Astrocyte (in vitro differentiated cells and primary cell): Measurements from ENCODE around the gene ADIPOR2. TPM values are rescaled to one million over a fixed set of nuclear protein-coding genes. Genes with fewer than 3 reads are reported as not detected.

ENCODE experiments used
- DNase-seq: peaks from one replicate; pipeline ENCODE4 v3.0.0-alpha.2; 2010; ENCODE audit warnings: low read depth
- FAIRE-seq: peaks from 2 replicates; lab custom pipeline; 2011; peaks lifted over from hg19 to GRCh38; lab: Jason Lieb, UNC
- H2AFZ ChIP-seq: 2 replicates; pipeline ENCODE4 v1.6.0; 2012; ENCODE audit warnings: low read depth, low read length, inconsistent platforms
- H3K27ac ChIP-seq: 2 replicates; pipeline ENCODE4 v1.5.1; 2011; ENCODE audit warnings: low read depth, low read length, inconsistent platforms
- H3K27me3 ChIP-seq: 2 replicates; pipeline ENCODE4 v1.6.0; 2011; ENCODE audit warnings: low read length, inconsistent platforms; ENCODE audit not compliant: insufficient read depth
- H3K36me3 ChIP-seq: 2 replicates; pipeline ENCODE4 v1.5.1; 2011; ENCODE audit warnings: low read length, inconsistent platforms; ENCODE audit not compliant: insufficient read depth
- H3K4me1 ChIP-seq: 2 replicates; pipeline ENCODE4 v1.5.1; 2011; ENCODE audit warnings: low read length, inconsistent platforms; ENCODE audit not compliant: insufficient read depth
- H3K4me2 ChIP-seq: 2 replicates; pipeline ENCODE4 v1.6.0; 2012; ENCODE audit warnings: low read length, inconsistent platforms
- H3K4me3 ChIP-seq: 2 replicates; pipeline ENCODE4 v1.5.1; 2011; ENCODE audit warnings: low read depth, mild to moderate bottlenecking, low read length, inconsistent platforms; ENCODE audit not compliant: insufficient read depth
- H3K79me2 ChIP-seq: 2 replicates; pipeline ENCODE4 v1.6.0; 2012; ENCODE audit warnings: mild to moderate bottlenecking, low read length, inconsistent platforms; ENCODE audit not compliant: insufficient read depth
- H3K9ac ChIP-seq: 2 replicates; pipeline ENCODE4 v1.6.0; 2012; ENCODE audit warnings: mild to moderate bottlenecking, low read length, inconsistent platforms
- H3K9me3 ChIP-seq: 2 replicates; pipeline ENCODE4 v1.5.1; 2012; ENCODE audit warnings: low read depth, mild to moderate bottlenecking, low read length, inconsistent platforms; ENCODE audit not compliant: insufficient read depth
- H4K20me1 ChIP-seq: 2 replicates; pipeline ENCODE4 v1.6.0; 2012; ENCODE audit warnings: low read length, inconsistent platforms; ENCODE audit not compliant: insufficient read depth
- H3K27ac Mint-ChIP-seq: one replicate; pipeline ENCODE4 v1.8.0; 2021; ENCODE audit warnings: mild to moderate bottlenecking, mixed read lengths; ENCODE audit not compliant: unreplicated experiment
- H3K27me3 Mint-ChIP-seq: one replicate; pipeline ENCODE4 v1.8.0; 2021; ENCODE audit warnings: low read depth, mixed read lengths; ENCODE audit not compliant: unreplicated experiment
- H3K36me3 Mint-ChIP-seq: one replicate; pipeline ENCODE4 v1.8.0; 2021; ENCODE audit warnings: low read depth, mixed read lengths; ENCODE audit not compliant: unreplicated experiment
- H3K4me1 Mint-ChIP-seq: one replicate; pipeline ENCODE4 v1.8.0; 2021; ENCODE audit warnings: low read depth, mixed read lengths; ENCODE audit not compliant: unreplicated experiment
- H3K4me3 Mint-ChIP-seq: one replicate; pipeline ENCODE4 v1.8.0; 2021; ENCODE audit warnings: mild to moderate bottlenecking, moderate library complexity, mixed read lengths; ENCODE audit not compliant: unreplicated experiment
- H3K9me3 Mint-ChIP-seq: one replicate; pipeline ENCODE4 v1.8.0; 2021; ENCODE audit warnings: mild to moderate bottlenecking, mixed read lengths; ENCODE audit not compliant: unreplicated experiment
- EZH2 ChIP-seq: IDR thresholded peaks from 2 replicates; pipeline ENCODE4 v1.6.1; 2012; ENCODE audit warnings: mild to moderate bottlenecking, low read length, inconsistent platforms; ENCODE audit not compliant: insufficient read depth
- total RNA-seq: library from RNA; stranded (reverse); gene quantifications from 2 replicates; pipeline ENCODE4 v1.2.1, GENCODE V29; 2021
- TF ChIP-seq, protein P1 (sequence below): IDR thresholded peaks from 2 replicates; pipeline ENCODE4 v1.5.1; 2011; ENCODE audit warnings: low read depth, mild to moderate bottlenecking, inconsistent platforms, low read length, moderate library complexity; ENCODE audit not compliant: insufficient read depth

The ADIPOR2 gene
- total RNA-seq, 1 donor from 2014 or later, result 56.6 TPM

DNA sequence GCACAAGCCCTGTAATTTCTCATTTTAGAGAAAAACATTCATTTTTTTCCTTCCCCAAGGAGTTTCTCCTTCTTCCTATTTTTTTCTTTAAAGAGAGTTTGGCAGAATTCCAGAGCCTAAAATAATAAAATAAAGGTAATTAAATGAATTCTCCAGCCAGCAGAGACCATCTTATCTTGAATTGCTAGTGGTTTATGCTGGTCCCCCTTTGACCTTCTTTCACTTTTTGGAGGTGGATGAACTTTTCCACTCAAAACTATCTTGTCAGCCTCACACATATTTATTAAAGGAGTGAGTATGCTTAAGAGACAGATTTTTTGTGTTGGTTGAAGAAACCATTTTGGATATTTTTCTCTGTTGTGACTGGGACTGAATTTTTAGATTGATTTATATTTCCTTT is 47.6 kb downstream of the ADIPOR2 start:
- Histone ChIP-seq H3K4me1 (no peaks in the 10 kb centered on the region), H3K27me3 (no peaks in the 10 kb centered on the region), H3K79me2 (peaks cover 53% of the 10 kb centered on the region), H3K9ac (no peak overlapping the region), H3K36me3 (no peaks in the 10 kb centered on the region), H2AFZ (no peak overlapping the region), H4K20me1 (peaks cover 59% of the 10 kb centered on the region), H3K27ac (no peak overlapping the region), H3K4me2 (no peak overlapping the region), H3K9me3 (no peaks in the 10 kb centered on the region), H3K4me3 (no peak overlapping the region)
- FAIRE-seq, result no peak
- H3K4me3 Mint-ChIP-seq, result no peak overlapping the region
- H3K4me1 Mint-ChIP-seq, result peaks cover 18% of the 10 kb centered on the region
- H3K27me3 Mint-ChIP-seq, result no peaks in the 10 kb centered on the region
- no peaks in the 10 kb centered on the region for H3K9me3 Mint-ChIP-seq
- no peak overlapping the region for H3K27ac Mint-ChIP-seq
- DNase-seq, result no peak
- H3K36me3 Mint-ChIP-seq, result no peaks in the 10 kb centered on the region
- TF ChIP-seq EZH2, result no peak
- TF ChIP-seq, protein P1, sequence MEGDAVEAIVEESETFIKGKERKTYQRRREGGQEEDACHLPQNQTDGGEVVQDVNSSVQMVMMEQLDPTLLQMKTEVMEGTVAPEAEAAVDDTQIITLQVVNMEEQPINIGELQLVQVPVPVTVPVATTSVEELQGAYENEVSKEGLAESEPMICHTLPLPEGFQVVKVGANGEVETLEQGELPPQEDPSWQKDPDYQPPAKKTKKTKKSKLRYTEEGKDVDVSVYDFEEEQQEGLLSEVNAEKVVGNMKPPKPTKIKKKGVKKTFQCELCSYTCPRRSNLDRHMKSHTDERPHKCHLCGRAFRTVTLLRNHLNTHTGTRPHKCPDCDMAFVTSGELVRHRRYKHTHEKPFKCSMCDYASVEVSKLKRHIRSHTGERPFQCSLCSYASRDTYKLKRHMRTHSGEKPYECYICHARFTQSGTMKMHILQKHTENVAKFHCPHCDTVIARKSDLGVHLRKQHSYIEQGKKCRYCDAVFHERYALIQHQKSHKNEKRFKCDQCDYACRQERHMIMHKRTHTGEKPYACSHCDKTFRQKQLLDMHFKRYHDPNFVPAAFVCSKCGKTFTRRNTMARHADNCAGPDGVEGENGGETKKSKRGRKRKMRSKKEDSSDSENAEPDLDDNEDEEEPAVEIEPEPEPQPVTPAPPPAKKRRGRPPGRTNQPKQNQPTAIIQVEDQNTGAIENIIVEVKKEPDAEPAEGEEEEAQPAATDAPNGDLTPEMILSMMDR, result no peak

DNA sequence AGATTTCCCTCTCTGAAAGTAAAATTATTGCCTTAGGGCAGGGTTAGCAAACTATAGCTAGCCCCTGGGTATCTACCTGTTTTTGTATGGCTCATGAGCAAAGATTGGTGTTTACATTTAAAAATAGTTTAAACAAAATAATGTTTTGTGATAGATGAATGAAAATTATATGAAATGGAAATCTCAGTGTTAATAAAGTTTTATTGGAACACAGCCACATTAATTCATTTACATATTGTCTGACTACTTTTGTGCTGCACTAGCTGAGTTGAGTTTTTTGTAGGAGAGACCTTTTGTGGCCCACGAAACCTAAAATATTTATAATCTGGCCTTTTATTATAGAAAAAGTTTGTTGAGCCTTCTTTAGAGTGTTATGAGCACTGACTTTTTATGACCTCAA is 48.5 kb downstream of the ADIPOR2 start:
- no peak for FAIRE-seq
- H3K9me3 Mint-ChIP-seq, result no peaks in the 10 kb centered on the region
- Histone ChIP-seq H2AFZ (no peak overlapping the region), H3K4me1 (no peaks in the 10 kb centered on the region), H3K27ac (no peak overlapping the region), H3K4me2 (no peak overlapping the region), H3K79me2 (peaks cover 55% of the 10 kb centered on the region), H3K27me3 (no peaks in the 10 kb centered on the region), H3K36me3 (no peaks in the 10 kb centered on the region), H3K4me3 (no peak overlapping the region), H3K9me3 (no peaks in the 10 kb centered on the region), H4K20me1 (peaks cover 62% of the 10 kb centered on the region), H3K9ac (no peak overlapping the region)
- DNase-seq, result no peak
- no peak overlapping the region for H3K4me3 Mint-ChIP-seq
- H3K36me3 Mint-ChIP-seq, result no peaks in the 10 kb centered on the region
- H3K27ac Mint-ChIP-seq, result no peak overlapping the region
- H3K27me3 Mint-ChIP-seq, result no peaks in the 10 kb centered on the region
- H3K4me1 Mint-ChIP-seq, result peaks cover 18% of the 10 kb centered on the region
- TF ChIP-seq, protein P1, result no peak
- no peak for TF ChIP-seq EZH2

DNA sequence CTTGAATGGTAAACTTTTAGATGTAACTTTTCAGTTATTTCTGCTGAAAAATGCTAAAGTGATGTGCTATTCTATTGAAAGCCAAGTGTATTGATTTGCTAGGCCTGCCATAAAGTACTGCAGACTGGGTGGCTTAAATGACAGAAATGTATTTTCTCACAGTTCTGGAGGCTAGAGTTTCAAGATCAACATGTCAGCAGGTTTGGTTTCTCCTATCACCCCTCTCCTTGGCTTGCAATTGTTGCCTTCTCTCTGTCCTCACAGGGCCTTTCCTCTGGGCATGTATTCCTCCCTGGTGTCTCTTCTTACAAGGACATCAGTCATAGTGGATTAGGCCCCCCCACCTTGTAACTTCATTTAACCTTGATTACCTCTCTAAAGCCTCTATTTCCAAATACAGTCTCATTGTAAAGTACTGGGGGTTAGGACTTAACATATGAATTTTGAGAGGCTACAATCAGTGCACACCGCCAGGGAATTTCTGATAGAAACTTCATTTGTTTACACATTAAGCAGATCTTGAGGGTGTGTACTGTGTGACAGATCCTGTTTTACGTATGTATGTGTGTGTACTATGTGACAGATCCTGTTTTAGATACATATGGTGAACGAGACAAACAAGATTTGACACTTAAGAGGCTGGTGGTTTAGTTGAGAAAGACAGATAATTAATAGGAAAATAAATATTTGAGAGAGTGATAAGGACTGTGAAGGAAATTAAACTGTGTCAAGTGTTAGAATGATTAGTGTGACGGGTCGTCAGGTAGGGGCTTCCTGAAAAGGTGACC is 49.5 kb downstream of the ADIPOR2 start:
- no peaks in the 10 kb centered on the region for H3K27me3 Mint-ChIP-seq
- FAIRE-seq, result no peak
- no peak overlapping the region for H3K4me3 Mint-ChIP-seq
- no peak for DNase-seq
- peaks cover 22% of the 10 kb centered on the region for H3K4me1 Mint-ChIP-seq
- no peaks in the 10 kb centered on the region for H3K27me3 ChIP-seq
- H3K4me3 ChIP-seq, result no peak overlapping the region
- H3K9me3 Mint-ChIP-seq, result no peaks in the 10 kb centered on the region
- no peaks in the 10 kb centered on the region for H3K36me3 Mint-ChIP-seq
- H3K9me3 ChIP-seq, result no peaks in the 10 kb centered on the region
- H3K4me2 ChIP-seq, result no peak overlapping the region
- no peak overlapping the region for H2AFZ ChIP-seq
- H3K4me1 ChIP-seq, result no peaks in the 10 kb centered on the region
- peaks cover 67% of the 10 kb centered on the region for H4K20me1 ChIP-seq
- H3K36me3 ChIP-seq, result no peaks in the 10 kb centered on the region
- no peak overlapping the region for H3K9ac ChIP-seq
- no peak for TF ChIP-seq EZH2
- peaks cover 55% of the 10 kb centered on the region for H3K79me2 ChIP-seq
- H3K27ac ChIP-seq, result no peak overlapping the region
- H3K27ac Mint-ChIP-seq, result no peak overlapping the region
